DOHH2 (cell line): ENCODE data around the gene TYMP.

Experiments
- CTCF ChIP-seq: fragments of 200-600 bp; sonication (generic); IDR thresholded peaks from one replicate; pipeline ENCODE4 v1.5.1; 2014; ENCODE audit warnings: antibody characterized with exemption, mild to moderate bottlenecking, low read depth, low read length; ENCODE audit not compliant: poor library complexity, severe bottlenecking
- EZH2phosphoT487 ChIP-seq: fragments of 200-600 bp; sonication (generic); IDR thresholded peaks from 2 replicates; pipeline ENCODE4 v1.6.1; 2017; ENCODE audit warnings: borderline replicate concordance, mild to moderate bottlenecking, antibody characterized with exemption, low read length, moderate library complexity, mixed read lengths

- TF ChIP-seq CTCF, result no peak
- TF ChIP-seq EZH2phosphoT487, result no peak
Observed at GRCh38 chr22:50505276-50505775, 24.5 kb downstream of the TYMP start.
